ENCODE results near the gene PUSL1.

PUSL1 gene

GRCh38 chr1:1326075-1326605 lies 17.7 kb downstream of the PUSL1 start:
- DNase-seq, result no peak

GRCh38 chr1:1327291-1327690 lies 18.9 kb downstream of the PUSL1 start:
- no peak for DNase-seq

- no peak for DNase-seq
Measured at GRCh38 chr1:1328254-1328653, 19.9 kb downstream of the PUSL1 start.

- no peak for DNase-seq
Measured at GRCh38 chr1:1329304-1330210, 21.2 kb downstream of the PUSL1 start.

- DNase-seq, result no peak
Measured at GRCh38 chr1:1330366-1331067, 22.1 kb downstream of the PUSL1 start.

- no peak for DNase-seq
Measured at GRCh38 chr1:1331068-1331965, 22.9 kb downstream of the PUSL1 start, which contains the start of gene TAS1R3. Gene TAS1R3 (plus strand): TSS chr1:1331280. CDS start chr1:1331346, 66 bp downstream.

GRCh38 chr1:1332031-1332755 lies 23.8 kb downstream of the PUSL1 start:
- DNase-seq, result no peak

GRCh38 chr1:1332774-1333480 lies 24.5 kb downstream of the PUSL1 start:
- DNase-seq, result no peak

GRCh38 chr1:1333551-1334241 lies 25.3 kb downstream of the PUSL1 start:
- DNase-seq, result no peak

GRCh38 chr1:1334835-1335234 lies 26.4 kb downstream of the PUSL1 start:
- DNase-seq, result no peak

GRCh38 chr1:1335283-1335682 lies 26.9 kb downstream of the PUSL1 start:
- no peak for DNase-seq

GRCh38 chr1:1335792-1336248 lies 27.4 kb downstream of the PUSL1 start:
- no peak for DNase-seq

GRCh38 chr1:1336446-1336845 lies 28.0 kb downstream of the PUSL1 start:
- no peak for DNase-seq

- no peak for DNase-seq
Measured at GRCh38 chr1:1336931-1337792, 28.8 kb downstream of the PUSL1 start.

- peak; percentile 79 for DNase-seq
Measured at GRCh38 chr1:1337793-1338147, 29.4 kb downstream of the PUSL1 start.

GRCh38 chr1:1338278-1338677 lies 29.9 kb downstream of the PUSL1 start:
- no peak for DNase-seq

GRCh38 chr1:1340185-1340584 lies 31.8 kb downstream of the PUSL1 start:
- no peak for DNase-seq

GRCh38 chr1:1340791-1341548 lies 32.6 kb downstream of the PUSL1 start:
- no peak for DNase-seq

- DNase-seq, result no peak
Measured at GRCh38 chr1:1341549-1342021, 33.2 kb downstream of the PUSL1 start.

All from activated CD8-positive, alpha-beta memory T cell treated with anti-CD3 and anti-CD28 coated beads, Interleukin-2, amount 50 U/mL, for 48 hours (primary cell).